Natural killer cell (primary cell): ENCODE measurements around the gene SERTAD1. TPM values are rescaled to one million over a fixed set of nuclear protein-coding genes. Genes with fewer than 3 reads are reported as not detected.
A peak's percentile ranks its signal among the peaks of the same experiment; 100 is the strongest.

ENCODE experiments used
- ATAC-seq, 3 donors: fragments of 150-1000 bp in 2 of 3; fragments of 200-7000 bp in 1 of 3; cut with Tn5 transposase; 1 replicate in 1 of 3; 2 replicates in 2 of 3; pipeline ENCODE4 v1.10.0; 2021; ENCODE audit warnings: mild to moderate bottlenecking in 2 of 3, moderate library complexity in 2 of 3
- DNase-seq, 2 donors: peaks; one replicate each; pipeline versions ENCODE4 v3.0.0 to v3.0.0-alpha.2; 2013 to 2021; ENCODE audit warnings: mixed read lengths in 1 of 2
- H3K27ac ChIP-seq: one replicate; pipeline ENCODE4 v1.5.1; 2013; ENCODE audit warnings: mild to moderate bottlenecking, low read length
- H3K27me3 ChIP-seq: one replicate; pipeline ENCODE4 v1.6.1; 2013; ENCODE audit warnings: low read length; ENCODE audit not compliant: control insufficient read depth, insufficient read depth
- H3K36me3 ChIP-seq: one replicate; pipeline ENCODE4 v1.6.1; 2013; ENCODE audit warnings: low read length; ENCODE audit not compliant: control insufficient read depth, insufficient read depth
- H3K4me1 ChIP-seq: one replicate; pipeline ENCODE4 v1.6.1; 2013; ENCODE audit warnings: low read length; ENCODE audit not compliant: control insufficient read depth, insufficient read depth
- H3K4me3 ChIP-seq: one replicate; pipeline ENCODE4 v1.5.1; 2013; ENCODE audit warnings: low read length
- H3K9me3 ChIP-seq: one replicate; pipeline ENCODE4 v1.6.1; 2013; ENCODE audit warnings: low read length; ENCODE audit not compliant: control insufficient read depth, insufficient read depth
- H3K27ac Mint-ChIP-seq, 2 donors: one replicate each; pipeline ENCODE4 v1.8.0; 2022; ENCODE audit warnings: mild to moderate bottlenecking in 2 of 2, mixed read lengths in 2 of 2, moderate library complexity in 1 of 2
- H3K27me3 Mint-ChIP-seq, 2 donors: one replicate each; pipeline ENCODE4 v1.8.0; 2022; ENCODE audit warnings: low read depth in 2 of 2, mixed read lengths in 2 of 2
- H3K36me3 Mint-ChIP-seq: one replicate; pipeline ENCODE4 v1.8.0; 2022; ENCODE audit warnings: mixed read lengths
- H3K4me1 Mint-ChIP-seq, 2 donors: one replicate each; pipeline ENCODE4 v1.8.0; 2022; ENCODE audit warnings: mixed read lengths in 2 of 2
- H3K4me3 Mint-ChIP-seq: one replicate; pipeline ENCODE4 v1.8.0; 2022; ENCODE audit warnings: mild to moderate bottlenecking, moderate library complexity, mixed read lengths
- H3K9me3 Mint-ChIP-seq, 2 donors: one replicate each; pipeline ENCODE4 v1.8.0; 2022; ENCODE audit warnings: mixed read lengths in 2 of 2
- WGBS: methylation state at CpG from one replicate; pipeline ENCODE4 v1.1.7; 2013; ENCODE audit warnings: missing lambda C conversion rate; ENCODE audit not compliant: insufficient coverage; 5-methylcytosine and 5-hydroxymethylcytosine counted together
- intact Hi-C: fragments of 100-400 bp; cut with micrococcal nuclease; formaldehyde crosslinking; loops from one replicate; pipeline ENCODE4 v1.14.2; 2022
- total RNA-seq, 4 donors: library from RNA; stranded (reverse); fragments of 120-200 nt in 1 of 4; gene quantifications; one replicate each; pipeline versions ENCODE4 v1.2.3 to v1.2.4, GENCODE V29; 2013 to 2022
- TF ChIP-seq, protein P1 (sequence below): fragments of 200-600 bp; IDR thresholded peaks from one replicate; pipeline ENCODE4 v1.8.0; 2022; ENCODE audit warnings: antibody characterized with exemption

SERTAD1 gene
- total RNA-seq, 3 donors from 2014 or later (not counting 1 experiment from before 2014, with no cell fraction given), result 31.2 to 53.5 (median 38.7) TPM

- peaks cover 0 to 5% of the 10 kb centered on the region in 2 donors for H3K4me1 Mint-ChIP-seq
- TF ChIP-seq, protein P1, sequence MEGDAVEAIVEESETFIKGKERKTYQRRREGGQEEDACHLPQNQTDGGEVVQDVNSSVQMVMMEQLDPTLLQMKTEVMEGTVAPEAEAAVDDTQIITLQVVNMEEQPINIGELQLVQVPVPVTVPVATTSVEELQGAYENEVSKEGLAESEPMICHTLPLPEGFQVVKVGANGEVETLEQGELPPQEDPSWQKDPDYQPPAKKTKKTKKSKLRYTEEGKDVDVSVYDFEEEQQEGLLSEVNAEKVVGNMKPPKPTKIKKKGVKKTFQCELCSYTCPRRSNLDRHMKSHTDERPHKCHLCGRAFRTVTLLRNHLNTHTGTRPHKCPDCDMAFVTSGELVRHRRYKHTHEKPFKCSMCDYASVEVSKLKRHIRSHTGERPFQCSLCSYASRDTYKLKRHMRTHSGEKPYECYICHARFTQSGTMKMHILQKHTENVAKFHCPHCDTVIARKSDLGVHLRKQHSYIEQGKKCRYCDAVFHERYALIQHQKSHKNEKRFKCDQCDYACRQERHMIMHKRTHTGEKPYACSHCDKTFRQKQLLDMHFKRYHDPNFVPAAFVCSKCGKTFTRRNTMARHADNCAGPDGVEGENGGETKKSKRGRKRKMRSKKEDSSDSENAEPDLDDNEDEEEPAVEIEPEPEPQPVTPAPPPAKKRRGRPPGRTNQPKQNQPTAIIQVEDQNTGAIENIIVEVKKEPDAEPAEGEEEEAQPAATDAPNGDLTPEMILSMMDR, result no peak
- Histone ChIP-seq H3K27ac (no peak overlapping the region), H3K9me3 (no peaks in the 10 kb centered on the region), H3K4me1 (no peaks in the 10 kb centered on the region), H3K4me3 (no peak overlapping the region), H3K36me3 (peaks cover 10% of the 10 kb centered on the region), H3K27me3 (no peaks in the 10 kb centered on the region)
- H3K9me3 Mint-ChIP-seq, result no peaks in the 10 kb centered on the region
- no peaks in the 10 kb centered on the region for H3K27me3 Mint-ChIP-seq
- no peak overlapping the region for H3K4me3 Mint-ChIP-seq
- no peak overlapping the region for H3K27ac Mint-ChIP-seq
- no peaks in the 10 kb centered on the region for H3K36me3 Mint-ChIP-seq
- intact Hi-C loops, result no loop called here
- DNase-seq (no peak), ATAC-seq (no peak)
- 93% methylated on average over 25 of the region's 25 CpGs for WGBS
These were observed 47.9 kb downstream of the SERTAD1 start for GRCh38 chr19:40377876-40378385.

GRCh38 chr19:40376286-40376862 is 49.4 kb downstream of the SERTAD1 start:
- TF ChIP-seq, protein P1, result no peak
- ATAC-seq (no peak), DNase-seq (no peak)
- Mint-ChIP-seq H3K27ac (no peak overlapping the region), H3K4me1 (peaks cover 0 to 5% of the 10 kb centered on the region in 2 donors), H3K4me3 (no peak overlapping the region), H3K9me3 (no peaks in the 10 kb centered on the region), H3K36me3 (no peaks in the 10 kb centered on the region), H3K27me3 (no peaks in the 10 kb centered on the region)
- H3K27me3 ChIP-seq, result no peaks in the 10 kb centered on the region
- H3K36me3 ChIP-seq, result peaks cover 20% of the 10 kb centered on the region
- no peaks in the 10 kb centered on the region for H3K4me1 ChIP-seq
- H3K4me3 ChIP-seq, result no peak overlapping the region
- no peaks in the 10 kb centered on the region for H3K9me3 ChIP-seq
- H3K27ac ChIP-seq, result no peak overlapping the region
- intact Hi-C loops, result no loop called here
- WGBS, result 96% methylated on average over 16 of the region's 17 CpGs

- TF ChIP-seq, protein P1, result no peak
- Histone ChIP-seq H3K27me3 (no peaks in the 10 kb centered on the region), H3K4me3 (no peak overlapping the region), H3K36me3 (peaks cover 27% of the 10 kb centered on the region), H3K9me3 (no peaks in the 10 kb centered on the region), H3K4me1 (no peaks in the 10 kb centered on the region), H3K27ac (no peak overlapping the region)
- peak overlapping the region in 1 of 2 donors; percentile 23 for H3K27ac Mint-ChIP-seq
- peaks cover 0 to 5% of the 10 kb centered on the region in 2 donors for H3K4me1 Mint-ChIP-seq
- no peak for ATAC-seq
- H3K9me3 Mint-ChIP-seq, result no peaks in the 10 kb centered on the region
- 99% methylated on average over 7 of the region's 7 CpGs for WGBS
- H3K4me3 Mint-ChIP-seq, result no peak overlapping the region
- H3K36me3 Mint-ChIP-seq, result no peaks in the 10 kb centered on the region
- no peaks in the 10 kb centered on the region for H3K27me3 Mint-ChIP-seq
- DNase-seq, result no peak
- intact Hi-C loops, result no loop called here
These were observed 51.7 kb downstream of the SERTAD1 start for GRCh38 chr19:40374084-40374483.

DNA sequence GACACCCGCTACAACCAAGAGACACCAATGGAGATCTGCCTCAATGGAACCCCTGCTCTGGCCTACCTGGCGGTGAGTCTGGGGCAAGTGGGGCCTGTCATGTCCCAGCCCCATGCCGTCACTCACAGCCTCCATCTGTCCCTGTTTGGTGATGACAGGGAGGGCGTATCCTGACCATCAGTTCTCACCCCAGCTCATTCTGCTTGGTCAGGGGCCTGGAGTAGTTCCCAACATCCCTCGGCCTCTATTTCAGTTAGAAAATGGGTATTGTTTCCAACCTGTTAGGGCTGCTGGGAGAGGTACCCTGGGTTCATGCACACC is 54.0 kb downstream of the SERTAD1 start:
- no peaks in the 10 kb centered on the region for H3K27me3 ChIP-seq
- no peaks in the 10 kb centered on the region for H3K4me1 ChIP-seq
- TF ChIP-seq, protein P1, result no peak
- no peak overlapping the region for H3K27ac Mint-ChIP-seq
- H3K9me3 Mint-ChIP-seq, result no peaks in the 10 kb centered on the region
- H3K4me1 Mint-ChIP-seq, result peaks cover 0 to 5% of the 10 kb centered on the region in 2 donors
- H3K36me3 ChIP-seq, result peaks cover 36% of the 10 kb centered on the region
- no peak for DNase-seq
- H3K27ac ChIP-seq, result no peak overlapping the region
- H3K27me3 Mint-ChIP-seq, result no peaks in the 10 kb centered on the region
- 97% methylated on average over 5 of the region's 5 CpGs for WGBS
- no peaks in the 10 kb centered on the region for H3K36me3 Mint-ChIP-seq
- no peak for ATAC-seq
- intact Hi-C loops, result no loop called here
- H3K4me3 Mint-ChIP-seq, result no peak overlapping the region
- no peaks in the 10 kb centered on the region for H3K9me3 ChIP-seq
- no peak overlapping the region for H3K4me3 ChIP-seq
